ENCODE data around the gene SECISBP2L.
"Not testable (repeated sequence)": the region's sequence is repeated elsewhere in the genome, so short reads cannot be mapped to it uniquely, and the experiment has no call there.

The SECISBP2L gene, protein sequence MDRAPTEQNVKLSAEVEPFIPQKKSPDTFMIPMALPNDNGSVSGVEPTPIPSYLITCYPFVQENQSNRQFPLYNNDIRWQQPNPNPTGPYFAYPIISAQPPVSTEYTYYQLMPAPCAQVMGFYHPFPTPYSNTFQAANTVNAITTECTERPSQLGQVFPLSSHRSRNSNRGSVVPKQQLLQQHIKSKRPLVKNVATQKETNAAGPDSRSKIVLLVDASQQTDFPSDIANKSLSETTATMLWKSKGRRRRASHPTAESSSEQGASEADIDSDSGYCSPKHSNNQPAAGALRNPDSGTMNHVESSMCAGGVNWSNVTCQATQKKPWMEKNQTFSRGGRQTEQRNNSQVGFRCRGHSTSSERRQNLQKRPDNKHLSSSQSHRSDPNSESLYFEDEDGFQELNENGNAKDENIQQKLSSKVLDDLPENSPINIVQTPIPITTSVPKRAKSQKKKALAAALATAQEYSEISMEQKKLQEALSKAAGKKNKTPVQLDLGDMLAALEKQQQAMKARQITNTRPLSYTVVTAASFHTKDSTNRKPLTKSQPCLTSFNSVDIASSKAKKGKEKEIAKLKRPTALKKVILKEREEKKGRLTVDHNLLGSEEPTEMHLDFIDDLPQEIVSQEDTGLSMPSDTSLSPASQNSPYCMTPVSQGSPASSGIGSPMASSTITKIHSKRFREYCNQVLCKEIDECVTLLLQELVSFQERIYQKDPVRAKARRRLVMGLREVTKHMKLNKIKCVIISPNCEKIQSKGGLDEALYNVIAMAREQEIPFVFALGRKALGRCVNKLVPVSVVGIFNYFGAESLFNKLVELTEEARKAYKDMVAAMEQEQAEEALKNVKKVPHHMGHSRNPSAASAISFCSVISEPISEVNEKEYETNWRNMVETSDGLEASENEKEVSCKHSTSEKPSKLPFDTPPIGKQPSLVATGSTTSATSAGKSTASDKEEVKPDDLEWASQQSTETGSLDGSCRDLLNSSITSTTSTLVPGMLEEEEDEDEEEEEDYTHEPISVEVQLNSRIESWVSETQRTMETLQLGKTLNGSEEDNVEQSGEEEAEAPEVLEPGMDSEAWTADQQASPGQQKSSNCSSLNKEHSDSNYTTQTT

DNA sequence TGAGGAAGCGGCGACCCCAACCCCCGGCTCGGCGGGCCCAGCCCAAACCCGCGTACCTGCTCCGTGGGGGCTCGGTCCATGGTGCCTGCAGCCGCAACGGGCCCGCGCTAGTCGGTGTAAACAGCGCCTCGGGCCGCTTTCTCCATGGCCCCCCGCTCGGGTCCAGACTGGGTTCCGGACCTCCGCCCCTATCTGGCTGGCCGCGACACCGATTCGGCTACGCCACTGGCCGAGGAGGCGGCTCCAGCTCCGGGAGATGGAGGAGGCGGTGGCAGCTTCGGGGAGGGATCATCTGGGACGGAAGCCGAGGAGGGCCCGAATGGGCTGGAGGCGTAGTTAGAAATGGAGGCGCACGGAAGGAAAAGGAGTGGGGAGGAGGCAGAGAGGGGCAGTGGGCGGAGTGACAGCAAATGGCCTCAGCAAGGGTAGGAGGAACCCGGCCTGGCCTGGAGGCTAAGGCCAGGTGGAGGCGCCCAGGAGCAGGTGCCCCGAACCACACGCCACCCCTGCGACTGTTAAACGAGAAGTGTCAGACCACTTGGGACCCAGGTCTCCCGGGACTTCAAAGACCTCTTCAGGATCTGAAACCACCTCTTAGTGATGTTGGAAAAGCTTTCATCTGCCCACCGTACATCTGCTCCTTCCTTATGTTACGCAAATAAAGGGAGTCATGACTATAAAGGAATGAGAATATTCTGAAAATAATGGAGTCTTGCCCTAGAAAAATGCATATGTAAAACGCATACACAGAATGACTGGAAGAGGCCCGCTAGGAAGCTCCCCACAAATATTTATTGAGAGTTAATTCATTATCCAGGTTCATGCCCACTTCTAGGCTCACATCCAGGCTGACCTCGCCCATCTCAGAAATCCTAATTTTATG lies at the start of gene SECISBP2L:
Gene SECISBP2L (minus strand): TSS at position 227 of the 883 bp plus-strand sequence. CDS start 147 bp downstream, at position 80.
- peak; percentile 93 for DNase-seq

DNA sequence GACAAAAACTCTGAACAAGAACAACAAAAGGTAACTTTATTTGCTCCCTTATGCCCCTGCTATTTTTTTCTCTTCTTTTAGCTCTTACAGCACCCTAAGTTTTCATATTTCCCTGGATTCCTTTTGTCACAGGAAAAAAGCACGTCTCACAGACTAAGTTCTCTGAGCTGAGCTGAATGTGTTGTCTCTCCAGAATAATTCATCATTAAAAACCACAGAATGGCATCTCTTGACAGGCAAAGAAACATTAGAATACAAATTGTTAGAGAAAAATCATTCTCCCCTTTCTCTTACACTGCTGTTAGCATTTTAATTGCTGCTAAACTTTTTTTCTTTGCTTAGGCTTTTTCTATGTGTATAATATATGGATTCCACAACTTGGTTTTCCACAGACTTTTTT lies 48.7 kb upstream of the SECISBP2L start:
- no peak for DNase-seq

- DNase-seq = no peak
These were observed 47.2 kb upstream of the SECISBP2L start for GRCh38 chr15:49093252-49094105.

- no peak for DNase-seq
These were observed 42.8 kb upstream of the SECISBP2L start for GRCh38 chr15:49088996-49089395.

DNA sequence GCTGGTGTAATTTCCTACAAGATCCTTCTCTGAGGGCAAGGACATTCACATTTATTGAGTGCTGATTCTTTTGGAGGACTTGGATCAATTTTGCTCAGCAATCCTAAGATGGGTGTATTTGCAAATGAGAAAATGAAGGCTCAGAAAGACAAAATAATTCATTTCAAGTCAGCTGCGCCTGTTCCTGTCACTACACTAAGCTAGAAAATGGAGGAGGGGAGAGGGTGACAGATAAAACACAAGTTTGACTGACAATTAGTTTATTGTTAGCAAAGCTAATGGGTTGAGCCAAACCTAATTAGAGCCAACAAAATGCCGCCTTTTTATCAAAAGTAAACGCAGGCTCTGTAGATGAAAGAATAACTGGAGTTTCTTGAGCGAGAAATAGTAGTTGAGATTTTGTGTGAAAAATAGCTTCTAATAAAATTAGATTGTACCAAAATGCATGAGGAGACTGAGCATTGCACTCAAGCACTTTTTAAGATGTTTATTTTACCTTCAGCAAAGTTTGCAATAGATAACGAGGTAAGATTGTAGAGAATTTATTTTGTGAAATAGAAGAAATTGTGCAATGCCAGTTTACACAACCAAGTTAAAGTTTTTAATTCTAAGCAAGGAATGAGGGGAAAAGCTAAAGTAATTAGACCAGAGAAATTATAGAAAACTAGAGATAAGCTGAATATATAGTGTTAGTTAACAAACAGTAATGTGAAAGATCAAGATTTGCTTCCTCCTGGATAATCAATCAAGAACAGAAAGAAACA lies 39.6 kb upstream of the SECISBP2L start:
- DNase-seq = no peak

- DNase-seq = no peak
These were observed 38.0 kb upstream of the SECISBP2L start for GRCh38 chr15:49084285-49084570.

GRCh38 chr15:49083401-49084284 lies 37.4 kb upstream of the SECISBP2L start:
- no peak for DNase-seq

DNA sequence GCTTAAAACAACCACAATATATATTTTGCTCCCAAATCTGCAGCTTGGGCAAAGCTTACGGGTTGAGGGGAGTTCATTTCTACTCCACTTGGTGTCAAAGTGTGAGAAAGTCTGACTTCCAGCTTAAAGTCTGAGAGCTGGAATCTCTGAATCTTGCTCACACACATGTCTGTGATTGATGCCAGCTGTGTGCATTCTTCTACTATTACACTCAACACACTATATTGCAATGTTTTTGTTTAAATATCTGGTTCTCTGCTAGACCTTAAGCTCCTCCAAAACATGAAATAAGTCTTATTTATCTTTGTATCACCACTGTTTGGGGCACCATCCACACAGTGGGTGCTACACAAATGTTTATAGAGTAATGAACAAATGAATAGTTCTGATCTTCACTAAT lies 36.7 kb upstream of the SECISBP2L start:
- no peak for DNase-seq

- DNase-seq = no peak
These were observed 33.2 kb upstream of the SECISBP2L start for GRCh38 chr15:49079340-49080039.

DNA sequence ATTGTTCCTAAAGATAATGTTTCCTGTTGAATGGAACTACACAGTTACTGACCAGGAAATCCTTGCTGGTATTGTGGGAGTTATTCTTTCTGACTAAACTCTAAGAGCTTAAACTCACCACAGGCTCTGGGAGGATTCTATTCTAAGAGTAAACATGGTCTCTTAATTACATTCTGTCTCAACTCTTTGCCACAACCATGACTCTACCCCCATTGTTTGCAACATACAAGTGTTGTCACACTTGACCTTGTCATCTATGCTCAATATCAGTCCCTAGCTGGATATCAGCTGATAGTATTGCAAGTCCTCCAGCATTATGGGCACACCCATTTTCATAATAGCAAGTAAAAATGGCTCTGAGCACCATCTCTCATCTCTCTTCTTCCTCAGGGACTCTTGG lies 29.6 kb upstream of the SECISBP2L start:
- no peak for DNase-seq

DNA sequence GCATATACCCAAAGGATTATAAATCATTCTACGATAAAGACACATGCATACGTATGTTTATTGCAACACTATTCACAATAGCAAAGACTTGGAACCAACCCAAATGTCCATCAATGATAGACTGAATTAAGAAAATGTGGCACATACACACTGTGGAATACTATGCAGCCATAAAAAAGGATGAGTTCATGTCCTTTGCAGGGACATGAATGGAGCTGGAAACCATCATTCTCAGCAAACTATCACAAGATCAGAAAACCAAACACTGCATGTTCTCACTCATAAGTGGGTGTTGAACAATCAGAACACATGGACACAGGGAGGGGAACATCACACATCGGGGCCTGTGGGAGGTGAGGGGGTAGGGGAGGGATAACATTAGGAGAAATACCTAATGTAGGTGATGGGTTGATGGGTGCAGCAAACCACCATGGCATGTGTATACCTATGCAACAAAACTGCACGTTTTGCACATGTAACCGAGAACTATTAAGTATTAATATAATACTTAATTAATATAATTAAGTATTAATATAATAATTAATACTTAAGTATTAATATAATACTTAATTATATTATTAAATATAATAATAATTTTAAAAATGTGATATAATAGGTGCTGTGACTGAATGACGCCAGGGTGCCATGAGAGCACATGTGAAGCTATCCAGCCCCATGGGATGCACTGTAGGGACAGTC lies 28.5 kb upstream of the SECISBP2L start:
- not testable (repeated sequence) for DNase-seq

- no peak for DNase-seq
These were observed 20.1 kb upstream of the SECISBP2L start for GRCh38 chr15:49066372-49066771.

- no peak for DNase-seq
These were observed 18.6 kb upstream of the SECISBP2L start for GRCh38 chr15:49064884-49065283.

DNA sequence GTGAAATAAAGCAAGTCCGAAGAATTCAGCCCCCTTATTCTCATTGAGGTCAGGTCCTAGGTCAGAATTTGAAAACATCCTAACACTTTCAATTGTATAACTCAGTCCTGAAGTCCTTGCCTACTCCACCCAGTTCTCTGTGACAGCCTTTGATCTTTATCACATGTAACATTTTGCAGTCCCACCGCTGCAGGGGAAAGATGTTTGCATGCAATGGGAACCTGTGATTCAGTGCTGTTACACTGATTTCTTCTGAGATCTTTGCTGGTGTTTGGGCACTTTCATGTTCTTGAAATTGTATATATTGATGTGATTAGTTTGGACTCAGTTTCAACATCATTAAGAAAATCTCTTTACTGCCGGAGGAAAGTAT lies 18.0 kb upstream of the SECISBP2L start:
- no peak for DNase-seq

- no peak for DNase-seq
These were observed 17.4 kb upstream of the SECISBP2L start for GRCh38 chr15:49063402-49064280.

DNA sequence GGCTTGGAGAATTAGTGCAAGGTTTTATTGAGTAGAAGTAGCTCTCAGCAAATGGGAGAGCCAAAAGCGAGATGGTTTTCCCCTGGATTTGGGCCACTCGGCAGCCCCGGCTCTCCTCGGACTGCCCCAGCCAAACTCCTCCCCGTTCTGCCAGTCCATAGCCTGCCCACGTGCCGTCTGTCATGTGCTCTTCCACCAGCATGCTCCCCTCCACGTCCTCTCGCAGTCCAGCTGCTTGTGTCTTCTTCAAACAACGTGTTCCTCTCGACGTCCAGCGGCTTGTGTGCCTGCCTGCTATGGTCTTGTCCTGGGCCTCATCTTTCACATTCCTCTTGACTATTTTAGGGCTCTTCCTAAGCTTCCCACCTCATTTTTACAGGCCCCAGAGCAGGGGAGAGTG lies 16.7 kb upstream of the SECISBP2L start:
- no peak for DNase-seq

GRCh38 chr15:49060710-49061495 lies 14.7 kb upstream of the SECISBP2L start:
- no peak for DNase-seq

Data from CD4-positive, alpha-beta T cell treated with Interleukin-10 for 1 hour (primary cell).